Neural crest cell (in vitro differentiated cells): ENCODE results near the gene ZC3H11A. TPM values are rescaled to one million over a fixed set of nuclear protein-coding genes. Genes with fewer than 3 reads are reported as not detected.
"Not testable (repeated sequence)": the region's sequence is repeated elsewhere in the genome, so short reads cannot be mapped to it uniquely, and the experiment has no call there.

Experiments used
- DNase-seq: peaks from one replicate; pipeline ENCODE4 v3.0.0; 2021; ENCODE audit warnings: low read depth, mixed read lengths, low spot score
- H3K27ac Mint-ChIP-seq: one replicate; pipeline ENCODE4 v1.8.0; 2021; ENCODE audit warnings: mild to moderate bottlenecking, mixed read lengths; ENCODE audit not compliant: unreplicated experiment
- H3K27me3 Mint-ChIP-seq: 2 replicates; pipeline ENCODE4 v1.8.0; 2021; ENCODE audit warnings: low read depth, mild to moderate bottlenecking, mixed read lengths
- H3K36me3 Mint-ChIP-seq: 2 replicates; pipeline ENCODE4 v1.8.0; 2021; ENCODE audit warnings: low read depth, mild to moderate bottlenecking, mixed read lengths
- H3K4me1 Mint-ChIP-seq: 2 replicates; pipeline ENCODE4 v1.8.0; 2021; ENCODE audit warnings: mixed read lengths
- H3K4me3 Mint-ChIP-seq: one replicate; pipeline ENCODE4 v1.8.0; 2021; ENCODE audit warnings: mild to moderate bottlenecking, mixed read lengths
- H3K9me3 Mint-ChIP-seq: 2 replicates; pipeline ENCODE4 v1.8.0; 2021; ENCODE audit warnings: mixed read lengths
- CTCF ChIP-seq: fragments of 200-600 bp; sonication (generic); conservative IDR thresholded peaks from 2 replicates; pipeline ENCODE4 v1.5.0; 2021; ENCODE audit warnings: antibody characterized with exemption, mild to moderate bottlenecking
- total RNA-seq: library from RNA; stranded (reverse); gene quantifications from 2 replicates; pipeline ENCODE4 v1.2.1, GENCODE V29; 2021

Gene ZC3H11A
- total RNA-seq, 1 donor from 2014 or later: 101 TPM

- Mint-ChIP-seq H3K27me3 (no peaks in the 10 kb centered on the region), H3K36me3 (peaks cover 11% of the 10 kb centered on the region), H3K4me3 (no peak overlapping the region), H3K27ac (no peak overlapping the region), H3K4me1 (no peaks in the 10 kb centered on the region), H3K9me3 (no peaks in the 10 kb centered on the region)
- DNase-seq: no peak
- TF ChIP-seq CTCF: no peak
These were observed 33.1 kb downstream of the ZC3H11A start for GRCh38 chr1:203828503-203828902.

- not testable (repeated sequence) for H3K9me3 Mint-ChIP-seq, H3K4me3 Mint-ChIP-seq, H3K27ac Mint-ChIP-seq, H3K4me1 Mint-ChIP-seq, DNase-seq, H3K27me3 Mint-ChIP-seq
- peaks cover 16% of the 10 kb centered on the region for H3K36me3 Mint-ChIP-seq
These were observed 33.8 kb downstream of the ZC3H11A start for GRCh38 chr1:203829247-203829646.

GRCh38 chr1:203835476-203835875 is 40.1 kb downstream of the ZC3H11A start:
- Mint-ChIP-seq H3K27ac (no peak overlapping the region), H3K9me3 (no peaks in the 10 kb centered on the region), H3K36me3 (peaks cover 28% of the 10 kb centered on the region), H3K4me3 (no peak overlapping the region), H3K27me3 (no peaks in the 10 kb centered on the region), H3K4me1 (no peaks in the 10 kb centered on the region)
- TF ChIP-seq CTCF: no peak
- no peak for DNase-seq

GRCh38 chr1:203839081-203839480 is 43.7 kb downstream of the ZC3H11A start:
- no peak for DNase-seq
- no peak for TF ChIP-seq CTCF
- Mint-ChIP-seq H3K4me1 (no peaks in the 10 kb centered on the region), H3K27me3 (no peaks in the 10 kb centered on the region), H3K36me3 (peaks cover 46% of the 10 kb centered on the region), H3K9me3 (peaks cover 2% of the 10 kb centered on the region), H3K27ac (no peak overlapping the region), H3K4me3 (no peak overlapping the region)

GRCh38 chr1:203840208-203840808 is 44.9 kb downstream of the ZC3H11A start:
- H3K9me3 Mint-ChIP-seq: peaks cover 2% of the 10 kb centered on the region
- H3K4me3 Mint-ChIP-seq: no peak overlapping the region
- H3K36me3 Mint-ChIP-seq: peaks cover 44% of the 10 kb centered on the region
- no peaks in the 10 kb centered on the region for H3K27me3 Mint-ChIP-seq
- TF ChIP-seq CTCF: no peak
- no peak overlapping the region for H3K27ac Mint-ChIP-seq
- no peak for DNase-seq
- no peaks in the 10 kb centered on the region for H3K4me1 Mint-ChIP-seq

GRCh38 chr1:203842559-203842876 is 47.1 kb downstream of the ZC3H11A start:
- Mint-ChIP-seq H3K4me3 (no peak overlapping the region), H3K9me3 (peaks cover 2% of the 10 kb centered on the region), H3K27me3 (no peaks in the 10 kb centered on the region), H3K36me3 (peaks cover 56% of the 10 kb centered on the region), H3K27ac (no peak overlapping the region), H3K4me1 (no peaks in the 10 kb centered on the region)
- no peak for TF ChIP-seq CTCF
- DNase-seq: no peak
